GM19099 (cell line): Measurements from ENCODE around the gene RAP1A.
A peak's percentile ranks its signal among the peaks of the same experiment; 100 is the strongest.

Experiments used
- POLR2A ChIP-seq: IDR thresholded peaks from 3 replicates; pipeline ENCODE4 v1.6.1; 2011; ENCODE audit warnings: low read depth; ENCODE audit not compliant: insufficient read length; ENCODE audit errors: extremely low read depth

Gene RAP1A

DNA sequence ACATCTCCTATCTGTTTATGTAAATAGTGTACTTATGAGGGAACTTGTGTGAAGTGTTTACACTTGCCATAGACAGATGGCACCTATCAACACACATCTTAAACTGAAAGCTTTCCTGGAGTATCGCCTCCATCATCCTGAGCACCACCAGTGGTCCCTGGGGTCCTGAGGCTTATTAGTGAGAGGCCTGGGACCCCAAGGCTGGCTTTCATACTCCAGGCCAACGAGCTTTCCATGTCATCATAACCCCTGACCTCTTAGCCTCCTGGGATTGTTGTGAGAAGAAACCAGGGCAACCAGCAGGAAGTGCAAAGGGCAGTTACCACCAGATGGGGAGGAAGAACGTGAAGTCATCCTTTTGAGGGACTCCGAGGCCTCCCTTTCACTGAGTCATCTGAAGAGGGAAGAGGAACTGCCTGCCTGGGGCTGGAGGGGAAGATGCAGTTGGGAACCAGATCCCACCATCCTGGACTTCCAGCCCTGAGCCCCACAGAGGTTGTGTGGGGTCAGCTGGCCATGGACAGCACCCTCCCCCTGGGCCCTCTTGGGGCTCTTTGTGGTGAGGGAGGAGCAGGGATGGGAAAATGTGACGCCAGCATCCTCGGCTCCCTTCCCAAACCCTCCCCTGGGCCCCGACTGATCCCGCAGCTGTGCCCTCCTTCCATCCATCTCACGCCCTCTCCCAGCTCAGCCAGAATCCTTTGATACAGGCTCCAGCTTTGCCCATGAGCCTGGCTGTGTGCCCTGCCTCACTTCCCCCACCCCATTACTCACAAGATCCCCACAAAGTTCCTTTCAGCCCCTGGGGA, 113.8 kb downstream of the RAP1A start:
- no peak for TF ChIP-seq POLR2A

DNA sequence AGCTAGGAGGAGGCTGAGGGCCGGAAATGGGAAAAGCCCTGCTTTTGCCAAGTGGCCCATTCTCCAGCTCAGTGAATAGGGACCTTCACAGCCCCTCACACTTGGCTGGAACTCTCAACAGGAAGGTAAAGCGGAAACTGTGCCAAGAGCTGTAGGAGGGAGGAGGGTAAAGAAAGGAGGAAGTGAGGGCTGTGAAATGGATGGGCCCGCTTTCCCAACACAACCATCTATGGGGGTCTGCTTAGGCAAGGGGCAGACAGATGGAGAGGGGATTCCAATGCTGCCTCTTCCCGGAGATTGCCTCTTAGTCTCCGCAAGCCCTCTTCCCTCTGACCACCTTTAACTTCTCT, 114.4 kb downstream of the RAP1A start:
- no peak for TF ChIP-seq POLR2A

DNA sequence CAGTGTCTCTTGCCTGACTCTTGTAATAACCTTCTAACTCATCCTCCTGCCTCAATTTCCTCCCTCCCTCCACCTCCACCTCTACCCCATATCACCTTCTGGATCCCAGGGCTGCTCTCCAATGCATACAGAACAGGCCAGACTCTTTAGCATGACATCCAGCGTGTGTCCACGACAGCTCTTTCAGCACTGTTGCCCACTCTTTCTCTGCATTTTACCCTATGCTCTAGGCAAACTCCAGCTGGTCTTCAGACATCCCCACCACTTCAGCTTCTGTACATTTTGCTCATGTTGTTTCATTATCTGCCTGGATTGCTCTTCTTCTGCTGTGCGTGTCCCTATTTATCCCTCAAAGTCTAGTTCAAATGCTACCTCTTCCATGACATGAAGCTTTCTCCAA, 114.8 kb downstream of the RAP1A start:
- no peak for TF ChIP-seq POLR2A

DNA sequence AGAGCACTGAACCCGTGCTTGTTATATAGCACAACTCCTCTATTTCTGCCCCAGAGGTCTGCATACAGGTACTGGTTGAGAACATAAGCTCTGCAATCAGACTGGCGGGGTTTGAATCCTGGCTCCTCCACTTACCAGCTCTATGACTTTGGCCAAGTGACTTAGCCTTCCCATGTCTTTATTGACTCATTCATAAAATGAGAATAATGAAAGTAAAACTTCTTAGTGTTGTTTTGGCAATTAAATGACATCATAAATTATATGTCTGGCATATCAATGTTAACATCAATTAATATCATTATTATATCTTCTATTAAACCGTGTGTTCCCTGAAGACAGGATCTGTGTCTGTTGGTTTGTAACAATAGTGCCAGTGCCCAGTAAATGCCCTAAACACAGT, 115.3 kb downstream of the RAP1A start:
- TF ChIP-seq POLR2A: no peak

DNA sequence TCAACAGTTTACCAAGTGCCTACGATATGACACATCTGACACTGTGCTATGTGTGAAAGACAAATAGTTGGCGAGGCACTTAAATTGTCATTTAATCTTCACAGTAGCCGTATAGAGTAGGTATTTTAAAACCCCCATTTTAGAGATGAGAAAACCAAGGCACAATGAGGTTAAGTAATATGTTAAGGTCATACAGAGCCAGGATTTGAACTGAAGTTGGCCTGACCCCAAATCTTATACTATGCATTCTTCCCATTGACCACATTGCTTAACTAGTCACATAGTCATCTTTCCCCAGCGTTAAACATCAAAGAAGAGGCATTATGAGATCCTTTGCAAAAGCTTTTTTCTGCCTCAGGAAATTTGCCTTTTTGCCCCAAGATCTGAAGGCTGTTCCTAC, 115.7 kb downstream of the RAP1A start:
- no peak for TF ChIP-seq POLR2A

DNA sequence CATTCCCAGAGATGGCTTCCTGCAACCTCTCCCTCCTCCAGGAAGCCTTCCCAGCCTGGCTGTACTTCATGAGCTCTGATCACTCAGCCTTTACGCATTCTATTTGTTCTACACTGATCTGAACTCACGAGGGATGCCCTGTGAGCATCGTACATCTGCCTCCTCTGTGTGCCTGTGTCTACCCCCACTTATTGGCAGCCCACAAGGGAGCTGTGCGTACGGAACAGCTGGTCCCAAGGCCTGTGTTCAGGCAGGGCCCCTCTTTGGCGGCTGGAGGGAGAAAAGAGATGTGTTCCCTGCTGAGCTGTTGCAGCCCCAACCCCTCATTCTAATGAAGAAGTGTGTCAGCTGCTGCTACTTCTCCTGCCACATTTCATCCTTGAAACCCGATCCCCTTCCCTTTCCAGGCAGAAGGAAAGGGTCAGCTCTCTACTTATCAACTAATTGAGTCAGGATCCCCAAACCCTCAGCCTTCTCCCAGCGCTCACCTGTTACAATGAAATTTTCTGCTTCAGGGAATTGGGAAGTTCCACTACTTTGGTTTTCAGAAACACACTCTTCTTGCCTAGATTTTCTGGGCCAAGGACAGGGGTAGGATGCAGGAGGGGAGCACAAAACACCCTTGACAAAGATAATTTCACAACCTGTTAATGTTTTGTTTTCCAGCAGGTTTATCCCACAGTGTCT, 116.4 kb downstream of the RAP1A start:
- no peak for TF ChIP-seq POLR2A

DNA sequence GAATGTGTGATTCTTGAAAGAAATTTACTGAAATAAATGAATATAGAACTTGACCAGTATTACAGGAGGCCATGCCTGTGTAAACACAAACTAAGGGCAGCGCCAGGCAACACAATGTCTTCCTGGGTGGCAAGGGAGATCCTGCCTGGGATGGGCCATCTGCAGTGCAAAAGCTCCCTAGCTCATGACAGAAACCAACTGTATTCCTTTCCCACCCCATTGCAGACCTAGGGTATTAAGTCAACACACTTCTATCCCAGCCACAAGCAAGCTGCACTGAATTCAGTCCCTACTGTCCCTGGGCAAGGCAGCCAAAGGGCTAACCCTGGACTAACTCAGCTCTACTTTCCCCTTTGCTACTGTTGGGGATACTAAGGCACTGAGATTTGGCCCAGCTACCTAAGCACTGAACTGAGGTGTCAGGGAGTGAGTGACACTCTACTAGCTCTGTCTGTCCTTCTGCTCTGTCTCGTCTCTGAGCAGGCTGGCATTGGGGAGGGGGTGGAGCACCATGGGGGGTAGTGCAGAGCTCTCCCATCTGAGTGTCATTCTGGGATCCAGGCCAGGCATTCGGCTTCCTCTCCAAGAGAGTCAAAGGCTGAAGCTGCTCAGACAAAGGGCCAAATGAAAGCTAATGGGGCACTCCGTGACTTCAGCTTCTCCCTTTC, 117.1 kb downstream of the RAP1A start:
- TF ChIP-seq POLR2A: no peak

DNA sequence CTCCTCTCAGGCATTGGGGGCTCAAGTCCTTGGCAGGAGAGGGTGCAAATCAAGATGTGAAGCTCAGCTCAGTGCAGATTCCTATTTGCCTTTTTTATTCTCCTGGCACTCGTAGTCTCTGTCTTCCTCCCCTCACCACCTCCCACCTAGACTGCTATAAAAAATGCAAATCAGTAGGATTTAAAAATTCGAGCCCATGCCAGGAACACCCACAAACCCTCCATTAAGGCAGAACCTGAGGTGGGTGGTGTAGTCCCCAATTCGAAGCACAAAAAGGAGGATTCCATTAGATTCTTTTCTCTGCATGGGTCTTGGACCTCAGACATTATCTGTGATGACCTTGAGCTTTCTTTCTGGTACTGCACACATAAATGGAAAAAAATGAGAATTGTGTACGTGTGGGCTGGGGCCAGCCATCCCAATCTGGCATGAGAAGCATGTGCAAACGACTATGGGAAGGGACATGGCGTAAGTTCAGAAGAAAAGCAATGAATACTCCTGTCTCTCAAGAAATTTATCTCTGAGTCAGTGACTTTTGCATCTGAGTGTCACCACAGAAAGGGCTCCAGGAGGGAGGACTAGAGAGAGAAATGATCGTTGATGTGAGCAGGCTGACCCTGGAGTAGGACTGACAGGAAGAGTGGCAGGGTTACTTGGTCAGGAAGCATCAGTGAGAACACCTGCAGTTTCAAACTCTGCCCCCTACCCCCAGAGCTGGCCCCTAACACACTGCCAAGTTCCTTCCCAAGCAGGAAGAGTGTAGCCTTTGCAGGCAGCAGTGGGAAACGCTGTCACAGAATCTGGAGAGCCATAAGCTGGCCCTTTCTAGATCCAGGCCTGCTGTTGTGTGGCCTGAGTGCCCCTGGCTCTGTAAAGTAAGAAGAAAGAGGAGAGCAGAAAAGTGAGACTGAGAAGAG, 117.9 kb downstream of the RAP1A start:
- no peak for TF ChIP-seq POLR2A

DNA sequence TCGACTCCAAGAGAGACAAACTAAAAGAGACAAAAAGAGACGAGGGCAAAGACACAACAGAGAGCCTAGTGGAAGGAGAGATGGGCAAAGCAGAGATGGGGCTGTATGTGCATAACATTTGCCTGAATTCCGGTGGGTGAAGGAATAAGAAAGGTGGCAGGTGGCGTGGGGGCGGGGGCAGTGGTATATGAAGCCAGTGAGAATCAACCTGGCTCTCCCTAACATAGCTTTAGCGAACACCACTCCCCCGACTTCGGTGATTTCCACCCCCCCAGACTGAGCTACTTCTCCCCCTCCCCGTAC, 118.5 kb downstream of the RAP1A start:
- TF ChIP-seq POLR2A: no peak

DNA sequence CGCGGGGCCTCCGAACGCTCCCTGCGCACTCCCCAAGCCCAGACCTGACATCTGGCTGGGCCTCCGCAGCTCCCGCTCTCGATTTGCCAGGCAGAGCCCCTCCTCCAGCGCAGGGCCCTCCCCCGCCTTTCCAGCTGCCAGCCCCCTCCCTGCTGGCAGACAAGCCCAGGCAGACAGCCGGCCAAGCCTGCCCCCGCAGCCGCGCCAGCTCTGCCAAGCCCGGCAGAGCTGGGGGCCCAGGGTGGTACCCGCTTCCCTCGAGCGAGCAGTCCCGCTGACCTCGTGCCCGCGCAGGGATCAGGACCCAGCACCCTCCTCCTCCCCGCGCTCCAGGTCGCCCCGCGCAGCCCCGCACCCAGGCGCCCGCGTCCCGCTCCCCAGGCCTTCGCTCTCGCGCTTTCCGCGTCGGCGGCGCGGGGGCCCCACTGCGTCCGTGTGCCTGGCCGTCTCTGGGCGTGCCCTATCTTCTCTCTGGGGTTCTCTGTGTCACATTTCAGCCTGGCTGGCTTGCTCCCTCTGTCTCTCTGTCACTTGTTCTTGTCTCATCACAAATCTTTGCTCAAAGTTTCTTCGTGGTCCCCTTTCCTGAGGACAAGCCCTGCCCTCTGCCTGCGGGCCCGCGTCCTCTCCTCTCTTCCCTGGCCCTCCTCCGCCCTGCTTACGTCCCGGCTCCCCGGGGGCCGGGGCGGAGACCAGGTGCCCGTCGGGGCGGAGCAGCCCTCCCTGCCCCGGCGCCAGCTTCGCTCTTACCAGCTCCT, 119.0 kb downstream of the RAP1A start:
- TF ChIP-seq POLR2A: peak; percentile 42

DNA sequence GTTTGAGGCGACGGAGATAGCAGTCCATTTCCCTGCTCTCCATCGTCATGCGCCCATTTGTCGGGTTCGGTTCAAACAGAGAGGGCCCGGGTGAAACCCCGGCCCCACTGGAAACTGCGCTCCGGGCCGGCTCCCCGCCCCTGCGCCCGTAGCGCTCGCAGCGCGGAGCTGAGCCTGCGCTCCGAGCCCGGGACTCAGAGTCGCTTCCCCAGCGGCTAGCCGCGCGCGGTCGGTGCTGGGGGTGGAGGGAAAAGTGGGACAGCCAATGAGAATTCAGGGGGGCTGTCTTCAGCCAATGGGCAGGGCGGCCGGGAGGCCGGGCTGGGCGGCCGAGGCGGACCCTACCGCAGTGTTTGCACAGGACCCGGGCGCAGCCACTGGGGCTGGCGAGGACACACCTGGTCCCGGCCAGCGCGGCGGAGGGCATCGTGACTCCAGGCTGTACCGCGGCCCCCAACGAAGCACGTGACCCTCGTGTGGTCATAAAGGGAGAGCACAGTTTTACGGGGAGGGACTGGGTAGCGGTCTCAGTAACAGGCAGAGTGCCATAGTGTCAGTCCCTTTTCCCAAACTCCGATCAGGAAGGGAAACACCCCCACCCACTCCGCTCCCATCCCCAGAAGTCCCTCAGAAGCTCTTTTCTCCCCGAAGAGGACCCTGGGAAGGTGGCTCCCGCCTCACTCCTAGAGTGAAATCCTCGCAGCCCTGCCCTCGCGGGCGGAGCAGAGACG, 119.8 kb downstream of the RAP1A start, which contains the start of gene INKA2:
Gene INKA2 (minus strand): TSS at position 202 of the 731 bp plus-strand sequence. CDS start 153 bp downstream, at position 49.
- TF ChIP-seq POLR2A: peak; percentile 67

DNA sequence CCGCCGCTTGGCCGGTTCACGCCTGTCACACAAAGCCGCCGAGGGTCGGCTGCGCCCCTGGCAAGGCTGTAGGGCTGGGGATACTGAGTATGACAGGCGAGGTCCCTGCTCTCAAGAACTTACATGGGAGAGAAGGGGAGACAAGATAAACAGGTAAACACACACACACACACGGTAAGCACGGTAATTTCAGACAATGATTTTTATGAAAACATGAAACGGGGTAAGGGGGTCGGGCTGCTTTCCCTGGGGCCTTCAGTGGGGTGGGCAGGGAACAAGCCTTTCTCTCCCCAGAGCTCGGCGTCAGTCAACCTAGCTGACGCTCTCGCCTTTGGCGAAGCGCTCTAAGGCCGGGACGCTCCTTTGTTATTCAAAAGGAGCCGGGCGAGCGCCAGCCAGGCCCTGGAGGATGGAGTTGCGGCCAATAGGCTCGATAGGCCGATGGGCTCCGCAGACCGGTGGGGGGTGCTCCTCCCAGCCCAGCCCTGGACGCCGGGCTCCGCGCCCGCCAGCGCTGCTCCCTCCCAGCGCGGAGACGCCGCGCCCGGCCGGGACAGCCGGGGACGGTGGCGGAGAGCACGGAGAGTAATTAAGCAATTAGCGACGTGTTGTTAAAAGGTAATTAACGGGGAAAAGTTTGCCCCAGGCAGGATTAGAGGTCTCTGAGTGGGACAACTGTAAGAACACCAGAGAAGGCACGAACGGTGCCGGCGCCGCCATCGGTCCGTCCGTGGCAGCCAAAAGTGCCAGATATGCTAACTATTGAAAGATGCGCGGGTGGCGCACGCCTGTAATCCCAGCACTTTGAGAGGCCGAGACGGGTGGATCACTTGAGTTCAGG, 120.6 kb downstream of the RAP1A start:
- no peak for TF ChIP-seq POLR2A

DNA sequence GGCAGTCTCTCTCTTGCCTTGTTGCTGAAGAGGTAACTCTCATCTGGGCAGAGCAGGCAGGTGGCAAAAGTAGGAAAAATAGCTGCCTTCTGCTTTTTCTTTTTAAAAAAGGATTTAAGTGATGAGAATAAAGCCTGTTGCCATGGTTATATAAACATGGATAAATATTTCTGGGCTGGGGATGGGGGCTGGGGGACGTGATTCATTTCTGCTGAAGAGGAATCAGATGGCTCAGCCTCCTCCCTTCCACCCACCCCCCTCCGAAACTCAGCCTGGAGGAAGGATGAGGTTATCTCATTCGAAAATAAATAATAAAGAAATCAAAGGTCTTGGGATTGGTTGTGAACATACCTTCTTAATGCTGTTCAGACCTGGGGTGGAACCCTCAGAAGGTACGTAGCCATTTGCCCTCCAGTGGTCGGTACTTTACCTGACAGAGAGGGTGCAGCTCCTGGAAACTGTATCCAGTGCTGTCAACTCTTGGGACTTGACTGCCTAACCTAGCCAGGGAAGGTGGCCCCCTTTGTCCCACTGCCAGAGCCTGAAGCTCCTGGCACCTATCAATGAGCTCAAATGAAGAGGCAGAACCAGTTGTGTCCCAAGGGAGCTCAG, 123.5 kb downstream of the RAP1A start:
- no peak for TF ChIP-seq POLR2A

DNA sequence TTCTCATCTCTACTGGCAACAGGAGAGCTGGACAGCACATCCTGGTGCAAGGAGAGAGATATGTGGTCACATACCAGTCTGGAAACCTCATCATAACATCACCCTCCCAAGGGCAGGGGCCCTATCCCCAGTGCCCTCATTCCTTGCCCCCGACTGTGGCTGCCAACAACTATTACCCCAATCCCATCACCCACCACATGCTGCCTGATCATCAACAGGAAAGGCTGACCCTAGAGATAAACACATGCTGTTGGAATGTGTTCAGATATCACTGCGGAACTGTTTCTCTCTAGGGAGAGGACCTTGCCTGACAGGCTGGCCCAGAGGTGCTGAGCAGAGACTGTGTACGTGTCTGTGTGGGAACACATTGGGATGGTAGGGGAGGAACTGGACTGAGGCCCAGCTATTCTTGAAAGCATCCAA, 124.1 kb downstream of the RAP1A start:
- no peak for TF ChIP-seq POLR2A
